H1 (cell line): ENCODE results near the gene R3HDML.

ENCODE experiments used
- EGR1 ChIP-seq: IDR thresholded peaks from 2 replicates; pipeline ENCODE4 v1.6.1; 2011; ENCODE audit warnings: low read depth, low read length, borderline replicate concordance
- EZH2 ChIP-seq: fragments of 200-600 bp; sonication (generic); IDR thresholded peaks from 2 replicates; pipeline ENCODE4 v1.7.1; 2012; ENCODE audit warnings: low read depth, mild to moderate bottlenecking, moderate library complexity, low read length, inconsistent platforms; ENCODE audit not compliant: severe bottlenecking
- GTF2F1 ChIP-seq: IDR thresholded peaks from 2 replicates; pipeline ENCODE4 v1.6.1; 2012; ENCODE audit warnings: low read depth, low read length, improper control_type of control experiment, borderline replicate concordance
- POLR2A ChIP-seq, 2 experiments: IDR thresholded peaks; 1 replicate in 1 of 2; 2 replicates in 1 of 2; pipeline ENCODE4 v1.6.1; 2011; ENCODE audit warnings: low read depth in 2 of 2, low read length in 2 of 2, mild to moderate bottlenecking in 2 of 2; ENCODE audit errors: control extremely low read depth in 1 of 2
- RXRA ChIP-seq: IDR thresholded peaks from 2 replicates; pipeline ENCODE4 v1.6.1; 2011; ENCODE audit warnings: low read depth, mild to moderate bottlenecking, low read length, moderate library complexity; ENCODE audit not compliant: insufficient read depth
- SIN3A ChIP-seq, 2 experiments: IDR thresholded peaks in 1 of 2; conservative IDR thresholded peaks in 1 of 2; 2 replicates each; pipeline ENCODE4 v1.6.1; 2011 to 2012; ENCODE audit warnings: low read length in 2 of 2, improper control_type of control experiment in 1 of 2, low read depth in 1 of 2, mild to moderate bottlenecking in 1 of 2
- ZNF274 ChIP-seq: IDR thresholded peaks from 2 replicates; pipeline ENCODE4 v1.7.0; 2012; ENCODE audit warnings: low read length, borderline replicate concordance; ENCODE audit errors: extremely low read depth
- TF ChIP-seq, protein P1 (sequence below), 3 experiments: IDR thresholded peaks; 1 replicate in 2 of 3; 2 replicates in 1 of 3; pipeline versions ENCODE4 v1.5.1 to v1.6.1; 2011; ENCODE audit warnings: low read length in 3 of 3, mild to moderate bottlenecking in 3 of 3, inconsistent platforms in 2 of 3, low read depth in 1 of 3, moderate library complexity in 1 of 3; ENCODE audit not compliant: insufficient read depth in 1 of 3; ENCODE audit errors: control extremely low read depth in 1 of 3

DNA sequence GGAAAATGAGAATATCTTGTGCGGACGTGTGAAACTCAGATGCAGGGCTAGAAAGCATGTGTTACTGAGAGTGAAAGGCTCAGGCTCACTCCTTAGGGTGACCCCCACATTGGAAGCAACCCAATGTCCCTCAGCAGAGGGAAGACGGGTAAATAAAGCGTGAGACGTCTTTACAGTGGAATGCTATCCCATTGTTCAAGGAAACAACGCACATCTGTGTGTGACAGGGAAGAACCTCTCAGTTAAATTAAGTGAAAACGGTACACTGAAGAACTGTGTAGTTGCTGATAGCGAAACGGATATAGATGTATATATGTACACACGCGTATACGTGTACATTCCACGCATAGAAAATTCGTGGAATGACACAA lies 19.5 kb downstream of the R3HDML start:
- no peak for TF ChIP-seq EGR1
- no peak for TF ChIP-seq GTF2F1
- TF ChIP-seq, protein P1, sequence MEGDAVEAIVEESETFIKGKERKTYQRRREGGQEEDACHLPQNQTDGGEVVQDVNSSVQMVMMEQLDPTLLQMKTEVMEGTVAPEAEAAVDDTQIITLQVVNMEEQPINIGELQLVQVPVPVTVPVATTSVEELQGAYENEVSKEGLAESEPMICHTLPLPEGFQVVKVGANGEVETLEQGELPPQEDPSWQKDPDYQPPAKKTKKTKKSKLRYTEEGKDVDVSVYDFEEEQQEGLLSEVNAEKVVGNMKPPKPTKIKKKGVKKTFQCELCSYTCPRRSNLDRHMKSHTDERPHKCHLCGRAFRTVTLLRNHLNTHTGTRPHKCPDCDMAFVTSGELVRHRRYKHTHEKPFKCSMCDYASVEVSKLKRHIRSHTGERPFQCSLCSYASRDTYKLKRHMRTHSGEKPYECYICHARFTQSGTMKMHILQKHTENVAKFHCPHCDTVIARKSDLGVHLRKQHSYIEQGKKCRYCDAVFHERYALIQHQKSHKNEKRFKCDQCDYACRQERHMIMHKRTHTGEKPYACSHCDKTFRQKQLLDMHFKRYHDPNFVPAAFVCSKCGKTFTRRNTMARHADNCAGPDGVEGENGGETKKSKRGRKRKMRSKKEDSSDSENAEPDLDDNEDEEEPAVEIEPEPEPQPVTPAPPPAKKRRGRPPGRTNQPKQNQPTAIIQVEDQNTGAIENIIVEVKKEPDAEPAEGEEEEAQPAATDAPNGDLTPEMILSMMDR (IDR thresholded peaks at IDR 0.05; ENCODE audit: control extremely low read depth in 1 of 3, insufficient read depth in 1 of 3, low read depth in 1 of 3, low read length in 3 of 3) = no peak
- TF ChIP-seq POLR2A (IDR thresholded peaks at IDR 0.05; ENCODE audit: control extremely low read depth in 1 of 2, low read depth in 2 of 2, low read length in 2 of 2) = no peak
- no peak for TF ChIP-seq ZNF274
- TF ChIP-seq SIN3A (conservative IDR thresholded peaks at IDR 0.05 in 1 of 2, IDR thresholded peaks at IDR 0.05 in 1 of 2; ENCODE audit: low read depth in 1 of 2, low read length in 2 of 2) = no peak
- TF ChIP-seq EZH2 = no peak
- no peak for TF ChIP-seq RXRA
